B cell (primary cell): Measurements from ENCODE around the gene RPL35. TPM values are rescaled to one million over a fixed set of nuclear protein-coding genes. Genes with fewer than 3 reads are reported as not detected.

ENCODE experiments used
- ATAC-seq: fragments of 200-7000 bp; cut with Tn5 transposase; one replicate; pipeline ENCODE4 v1.10.0; 2021; ENCODE audit warnings: low read depth, mild to moderate bottlenecking, moderate number of reproducible peaks, moderate library complexity
- CTCF ChIA-PET: fragments of 350-600 bp; sonication (Branson Sonifier 250); formaldehyde crosslinking; loops from one replicate; lab custom pipeline; 2021; ENCODE audit warnings: antibody characterized with exemption, inconsistent platforms; lab: Charles Lee
- POLR2A ChIA-PET: fragments of 350-600 bp; sonication (Branson Sonifier 250); formaldehyde crosslinking; loops from one replicate; lab custom pipeline; 2021; ENCODE audit warnings: antibody characterized with exemption; lab: Charles Lee
- DNase-seq: peaks from one replicate; pipeline ENCODE4 v3.0.0; 2013
- H2AFZ ChIP-seq: 2 replicates; pipeline ENCODE4 v1.6.1; 2012; ENCODE audit warnings: mild to moderate bottlenecking, low read depth, low read length; ENCODE audit not compliant: insufficient read depth, poor library complexity, severe bottlenecking
- H3K27ac ChIP-seq, 2 donors: 1 replicate in 1 of 2; 2 replicates in 1 of 2; pipeline ENCODE4 v1.5.1; 2012 to 2013; ENCODE audit warnings: low read length in 2 of 2, mild to moderate bottlenecking in 2 of 2, moderate library complexity in 1 of 2
- H3K27me3 ChIP-seq, 4 experiments: fragments of 200-600 bp in 1 of 4; sonication (generic) in 1 of 4; replicated peaks in 1 of 4; 1 replicate in 2 of 4; 2 replicates in 2 of 4; pipeline versions ENCODE4 v1.6.1 to v1.7.0; 2013 to 2016; ENCODE audit warnings: low read length in 3 of 4, mild to moderate bottlenecking in 2 of 4, mixed read lengths in 1 of 4, moderate library complexity in 1 of 4; ENCODE audit not compliant: insufficient read depth in 4 of 4, control insufficient read depth in 3 of 4; ENCODE audit errors: control extremely low read depth in 1 of 4
- H3K36me3 ChIP-seq, 2 experiments: replicated peaks in 1 of 2; 1 replicate in 1 of 2; 2 replicates in 1 of 2; pipeline versions ENCODE4 v1.6.1 to v1.7.1; 2013; ENCODE audit warnings: low read length in 1 of 2; ENCODE audit not compliant: insufficient read depth in 2 of 2, control insufficient read depth in 1 of 2; ENCODE audit errors: control extremely low read depth in 1 of 2, extremely low read depth in 1 of 2
- H3K4me1 ChIP-seq, 2 donors: fragments of 200-600 bp in 1 of 2; sonication (generic) in 1 of 2; 1 replicate in 1 of 2; 2 replicates in 1 of 2; pipeline versions ENCODE4 v1.5.1 to v1.6.1; 2013 to 2017; ENCODE audit warnings: low read length in 2 of 2; ENCODE audit not compliant: control insufficient read depth in 2 of 2, insufficient read depth in 2 of 2
- H3K4me2 ChIP-seq: replicated peaks from 2 replicates; pipeline ENCODE3; 2012; ENCODE audit warnings: mild to moderate bottlenecking, low read depth, low read length; ENCODE audit not compliant: poor library complexity, severe bottlenecking
- H3K4me3 ChIP-seq, 5 experiments: fragments of 200-600 bp in 1 of 5; sonication (generic) in 1 of 5; 1 replicate in 3 of 5; 2 replicates in 2 of 5; pipeline versions ENCODE4 v1.5.1 to v1.7.0; 2011 to 2016; ENCODE audit warnings: low read length in 4 of 5, mild to moderate bottlenecking in 4 of 5, low read depth in 2 of 5, control low read depth in 1 of 5, moderate library complexity in 1 of 5; ENCODE audit not compliant: insufficient read depth in 1 of 5; ENCODE audit errors: control extremely low read depth in 1 of 5, extremely low read depth in 1 of 5
- H3K79me2 ChIP-seq: fragments of 200-600 bp; sonication (generic); one replicate; pipeline ENCODE4 v1.6.0; 2016; ENCODE audit warnings: low read length; ENCODE audit not compliant: control insufficient read depth, insufficient read depth
- H3K9ac ChIP-seq: fragments of 200-600 bp; sonication (generic); 2 replicates; pipeline ENCODE4 v1.6.1; 2017; ENCODE audit warnings: mild to moderate bottlenecking, low read length, moderate library complexity
- H3K9me3 ChIP-seq, 3 donors: one replicate each; pipeline versions ENCODE4 v1.6.1 to v1.7.1; 2013; ENCODE audit warnings: low read length in 2 of 3; ENCODE audit not compliant: control insufficient read depth in 2 of 3, insufficient read depth in 1 of 3; ENCODE audit errors: control extremely low read depth in 1 of 3
- H4K20me1 ChIP-seq: 2 replicates; pipeline ENCODE4 v1.6.0; 2012; ENCODE audit warnings: mild to moderate bottlenecking, low read length; ENCODE audit not compliant: insufficient read depth, control insufficient read depth, poor library complexity, severe bottlenecking
- H3K27ac Mint-ChIP-seq: one replicate; pipeline ENCODE4 v1.8.0; 2021; ENCODE audit warnings: mixed read lengths
- H3K27me3 Mint-ChIP-seq: one replicate; pipeline ENCODE4 v1.8.0; 2021; ENCODE audit warnings: mixed read lengths
- H3K4me1 Mint-ChIP-seq: one replicate; pipeline ENCODE4 v1.8.0; 2021; ENCODE audit warnings: mixed read lengths
- H3K4me3 Mint-ChIP-seq: one replicate; pipeline ENCODE4 v1.8.0; 2021; ENCODE audit warnings: mixed read lengths
- H3K9me3 Mint-ChIP-seq: one replicate; pipeline ENCODE4 v1.8.0; 2022; ENCODE audit warnings: mixed read lengths; ENCODE audit not compliant: insufficient read depth
- EZH2 ChIP-seq: IDR thresholded peaks from 2 replicates; pipeline ENCODE4 v1.6.1; 2012; ENCODE audit warnings: borderline replicate concordance, low read depth, mild to moderate bottlenecking, moderate library complexity, low read length; ENCODE audit not compliant: insufficient read depth, poor library complexity, severe bottlenecking
- WGBS: methylation state at CpG from one replicate; pipeline ENCODE4 v1.1.5; 2013; ENCODE audit warnings: missing lambda C conversion rate; ENCODE audit not compliant: insufficient coverage; 5-methylcytosine and 5-hydroxymethylcytosine counted together
- intact Hi-C: fragments of 100-400 bp; cut with micrococcal nuclease; formaldehyde crosslinking; loops from one replicate; pipeline ENCODE4 v1.10.0; 2022
- polyA plus RNA-seq: library from polyadenylated mRNA; depleted of rRNA; stranded (reverse); fragments of >200 nt; gene quantifications from 2 replicates; pipeline ENCODE4 v1.2.3, GENCODE V29; 2012
- total RNA-seq, 2 donors: library from RNA; stranded (reverse); fragments of 120-200 nt in 1 of 2; gene quantifications; 1 replicate in 1 of 2; 2 replicates in 1 of 2; pipeline versions ENCODE4 v1.2.3 to v1.2.4, GENCODE V29; 2013 to 2022
- TF ChIP-seq, protein P1 (sequence below): fragments of 200-600 bp; IDR thresholded peaks from one replicate; pipeline ENCODE4 v1.8.0; 2022; ENCODE audit warnings: antibody characterized with exemption, mild to moderate bottlenecking

Gene RPL35
- total and polyA plus RNA-seq, 2 donors (not counting 1 experiment from before 2014, with no cell fraction given): 1,609 to 3,858 TPM

- CTCF ChIA-PET: no interaction called here
- no peaks in the 10 kb centered on the region for H3K9me3 ChIP-seq
- Mint-ChIP-seq H3K27me3 (no peaks in the 10 kb centered on the region), H3K9me3 (no peaks in the 10 kb centered on the region), H3K4me1 (peaks cover 4% of the 10 kb centered on the region), H3K4me3 (no peak overlapping the region), H3K27ac (no peak overlapping the region)
- DNase-seq: no peak
- TF ChIP-seq, protein P1, sequence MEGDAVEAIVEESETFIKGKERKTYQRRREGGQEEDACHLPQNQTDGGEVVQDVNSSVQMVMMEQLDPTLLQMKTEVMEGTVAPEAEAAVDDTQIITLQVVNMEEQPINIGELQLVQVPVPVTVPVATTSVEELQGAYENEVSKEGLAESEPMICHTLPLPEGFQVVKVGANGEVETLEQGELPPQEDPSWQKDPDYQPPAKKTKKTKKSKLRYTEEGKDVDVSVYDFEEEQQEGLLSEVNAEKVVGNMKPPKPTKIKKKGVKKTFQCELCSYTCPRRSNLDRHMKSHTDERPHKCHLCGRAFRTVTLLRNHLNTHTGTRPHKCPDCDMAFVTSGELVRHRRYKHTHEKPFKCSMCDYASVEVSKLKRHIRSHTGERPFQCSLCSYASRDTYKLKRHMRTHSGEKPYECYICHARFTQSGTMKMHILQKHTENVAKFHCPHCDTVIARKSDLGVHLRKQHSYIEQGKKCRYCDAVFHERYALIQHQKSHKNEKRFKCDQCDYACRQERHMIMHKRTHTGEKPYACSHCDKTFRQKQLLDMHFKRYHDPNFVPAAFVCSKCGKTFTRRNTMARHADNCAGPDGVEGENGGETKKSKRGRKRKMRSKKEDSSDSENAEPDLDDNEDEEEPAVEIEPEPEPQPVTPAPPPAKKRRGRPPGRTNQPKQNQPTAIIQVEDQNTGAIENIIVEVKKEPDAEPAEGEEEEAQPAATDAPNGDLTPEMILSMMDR: no peak
- TF ChIP-seq EZH2: no peak
- H3K36me3 ChIP-seq: peaks cover 0 to 68% of the 10 kb centered on the region in 2 experiments
- POLR2A ChIA-PET: no interaction called here
- H3K9ac ChIP-seq: no peak overlapping the region
- H3K79me2 ChIP-seq: peaks cover 5% of the 10 kb centered on the region
- intact Hi-C loops: loop anchor here (5.0 kb wide), 1 partner anchor 38 kb away; the partner anchor contains the start of gene WDR38
- no peak overlapping the region for H2AFZ ChIP-seq
- H3K4me3 ChIP-seq: no peak overlapping the region
- no peak overlapping the region for H3K4me2 ChIP-seq
- H3K27ac ChIP-seq: no peak overlapping the region
- WGBS: 95% methylated on average over 7 of the region's 7 CpGs
- peaks cover 4% of the 10 kb centered on the region for H4K20me1 ChIP-seq
- no peak for ATAC-seq
- H3K27me3 ChIP-seq: no peaks in the 10 kb centered on the region
- H3K4me1 ChIP-seq: no peaks in the 10 kb centered on the region
These were observed 28.4 kb upstream of the RPL35 start for GRCh38 chr9:124890179-124890578.

- Histone ChIP-seq H4K20me1 (no peaks in the 10 kb centered on the region), H3K36me3 (peaks cover 0 to 76% of the 10 kb centered on the region in 2 experiments), H3K9me3 (no peaks in the 10 kb centered on the region), H3K4me2 (no peak overlapping the region), H3K79me2 (no peaks in the 10 kb centered on the region), H3K27me3 (no peaks in the 10 kb centered on the region), H3K9ac (no peak overlapping the region), H3K27ac (no peak overlapping the region), H2AFZ (no peak overlapping the region), H3K4me1 (no peaks in the 10 kb centered on the region), H3K4me3 (no peak overlapping the region)
- Mint-ChIP-seq H3K4me1 (no peaks in the 10 kb centered on the region), H3K4me3 (no peak overlapping the region), H3K9me3 (no peaks in the 10 kb centered on the region), H3K27ac (no peak overlapping the region), H3K27me3 (no peaks in the 10 kb centered on the region)
- DNase-seq (no peak), ATAC-seq (no peak)
- ChIA-PET POLR2A (no interaction called here), CTCF (no interaction called here)
- 97% methylated on average over 13 of the region's 13 CpGs for WGBS
- intact Hi-C loops: no loop called here
- no peak for TF ChIP-seq EZH2
- TF ChIP-seq, protein P1: no peak
These were observed 27.2 kb upstream of the RPL35 start for GRCh38 chr9:124889006-124889405.
